ENCODE data around the gene HGS.

Gene HGS

GRCh38 chr17:81701288-81702071, 17.7 kb downstream of the HGS start:
- DNase-seq, result no peak
- intact Hi-C loops (cut with DNase I), result no loop called here

- intact Hi-C loops (cut with DNase I), result loop anchor here (1.0 kb wide), 1 partner anchor 19 kb away; the partner anchor contains the start of gene HGS
- peak; percentile 92 to 99 (median 96) for DNase-seq
Measured at GRCh38 chr17:81702934-81703746, 19.3 kb downstream of the HGS start, which contains the start of gene MRPL12. MRPL12 (plus strand) TSS chr17:81703367; CDS start chr17:81703502, 135 bp downstream.

DNA sequence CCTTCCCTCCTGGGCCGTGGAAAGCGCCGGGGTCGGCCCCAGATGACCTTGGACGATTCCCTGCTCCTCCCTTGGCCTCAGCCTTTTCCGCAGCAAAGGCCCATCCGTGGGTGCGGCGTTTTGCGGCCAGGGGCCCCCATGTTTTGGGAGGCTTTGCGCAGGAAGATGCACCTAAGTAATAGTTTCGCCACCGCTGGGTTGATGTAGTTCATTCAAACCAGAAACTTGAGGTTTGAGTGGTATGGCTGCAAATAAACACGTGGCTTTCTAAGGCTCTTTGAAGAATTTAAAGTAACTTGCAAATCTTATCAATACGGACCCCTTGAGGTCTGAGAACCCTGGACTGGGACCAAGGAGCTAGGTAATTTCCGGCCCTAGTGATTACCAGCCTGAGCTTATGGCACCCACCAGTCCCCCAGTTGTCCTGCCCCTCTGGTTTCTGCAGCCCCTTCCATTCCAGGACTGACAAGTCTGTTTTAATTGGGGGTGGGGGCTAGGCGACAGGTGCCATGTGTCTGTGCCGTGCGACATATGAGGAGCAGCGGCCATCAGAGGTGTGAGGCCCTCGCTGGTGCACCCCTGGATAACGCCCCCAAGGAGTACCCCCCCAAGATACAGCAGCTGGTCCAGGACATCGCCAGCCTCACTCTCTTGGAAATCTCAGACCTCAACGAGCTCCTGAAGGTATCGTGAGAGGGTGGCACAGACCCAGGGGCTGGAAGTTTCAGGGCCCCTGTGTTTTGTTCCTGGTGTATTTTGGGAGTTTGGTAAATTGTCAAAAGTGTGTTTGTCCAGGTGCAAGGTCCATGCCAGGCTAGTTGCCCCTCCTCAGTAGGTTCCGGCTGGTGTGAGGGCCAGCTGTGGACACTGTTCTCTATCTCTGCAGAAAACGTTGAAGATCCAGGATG, 20.2 kb downstream of the HGS start:
- DNase-seq, result no peak
- intact Hi-C loops (cut with DNase I), result loop anchor here (1.0 kb wide), 1 partner anchor 20 kb away; the partner anchor contains the start of gene HGS

- no peak for DNase-seq
Measured at GRCh38 chr17:81705518-81706231, 21.9 kb downstream of the HGS start.

DNA sequence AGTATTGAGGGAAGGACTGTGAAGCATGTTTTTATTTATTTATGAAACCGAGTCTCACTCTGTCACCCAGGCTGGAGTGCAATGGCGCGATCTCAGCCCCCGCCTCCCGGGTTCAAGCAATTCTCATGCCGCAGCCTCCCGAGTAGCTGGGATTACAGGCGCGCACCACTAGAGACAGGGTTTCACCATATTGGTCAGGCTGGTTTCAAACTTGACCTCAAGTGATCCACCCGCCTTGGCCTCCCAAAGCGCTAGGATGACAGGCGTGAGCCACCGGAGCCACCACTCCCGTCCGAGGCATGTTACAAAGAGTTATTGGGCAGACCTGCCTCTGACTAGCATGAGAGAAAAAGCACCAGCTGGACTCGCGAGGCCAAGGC, 22.4 kb downstream of the HGS start:
- no peak for DNase-seq
- intact Hi-C loops (cut with DNase I), result no loop called here

More at GRCh38 chr17:81705518-81706231, 21.9 kb downstream of the HGS start:
- intact Hi-C loops (cut with DNase I), result no loop called here

GRCh38 chr17:81706757-81707624, 23.2 kb downstream of the HGS start:
- intact Hi-C loops (cut with DNase I), result no loop called here
- no peak for DNase-seq

DNA sequence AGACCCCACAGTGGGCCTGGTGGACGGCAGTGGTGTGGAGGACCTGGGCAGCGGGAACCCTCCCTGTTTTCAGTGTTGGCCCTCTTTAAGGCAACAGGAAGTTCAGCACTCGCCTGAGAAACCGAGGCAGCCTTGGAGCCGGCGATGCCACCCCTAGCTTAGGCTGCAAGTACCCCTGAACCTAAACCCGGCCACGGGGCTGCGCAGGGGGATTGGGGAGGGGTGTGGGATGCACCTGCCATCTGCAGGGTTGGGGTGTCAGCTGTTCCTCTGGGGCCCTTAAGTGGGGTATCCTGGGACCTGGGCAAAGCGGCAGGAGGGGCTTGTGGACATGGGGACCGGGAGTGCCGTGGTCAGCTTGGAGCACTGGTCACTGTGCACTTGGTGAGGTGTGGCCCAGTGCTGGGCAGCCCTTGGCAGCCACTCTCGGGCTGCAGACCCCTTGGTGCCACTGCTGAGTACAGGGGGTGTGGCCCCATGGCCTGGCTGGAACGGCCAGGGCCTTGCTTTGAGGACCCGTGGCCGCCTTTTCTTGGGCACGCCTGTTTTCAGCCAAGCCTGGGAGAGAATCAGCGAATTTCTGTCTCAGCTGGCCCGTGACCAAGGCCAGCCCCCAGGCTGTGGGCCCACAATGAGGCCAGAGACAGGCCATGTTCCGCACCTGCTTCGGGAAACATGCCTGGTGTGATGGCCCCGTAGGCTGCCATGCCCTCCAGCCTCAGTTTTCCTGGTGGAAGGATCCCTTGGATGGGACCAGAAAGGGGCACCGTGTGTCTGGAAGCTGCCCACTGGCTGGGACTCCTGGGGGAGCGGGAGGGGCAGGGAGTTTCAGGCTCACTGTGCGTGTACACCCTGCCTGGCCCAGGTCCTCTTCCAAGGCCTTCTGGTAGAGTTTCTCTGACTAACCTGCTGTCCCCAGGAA, 24.2 kb downstream of the HGS start:
- DNase-seq, result no peak
- intact Hi-C loops (cut with DNase I), result no loop called here

GRCh38 chr17:81708739-81709185, 25.0 kb downstream of the HGS start:
- DNase-seq, result no peak
- intact Hi-C loops (cut with DNase I), result no loop called here

- intact Hi-C loops (cut with DNase I), result no loop called here
- DNase-seq, result no peak
Measured at GRCh38 chr17:81710514-81711308, 26.9 kb downstream of the HGS start.

- intact Hi-C loops (cut with DNase I), result no loop called here
- DNase-seq, result peak; percentile 37 to 94 (median 62)
Measured at GRCh38 chr17:81711814-81712467, 28.1 kb downstream of the HGS start, which contains the start of gene SLC25A10. SLC25A10 (plus strand) TSS chr17:81712284; CDS start chr17:81712427, 143 bp downstream.

DNA sequence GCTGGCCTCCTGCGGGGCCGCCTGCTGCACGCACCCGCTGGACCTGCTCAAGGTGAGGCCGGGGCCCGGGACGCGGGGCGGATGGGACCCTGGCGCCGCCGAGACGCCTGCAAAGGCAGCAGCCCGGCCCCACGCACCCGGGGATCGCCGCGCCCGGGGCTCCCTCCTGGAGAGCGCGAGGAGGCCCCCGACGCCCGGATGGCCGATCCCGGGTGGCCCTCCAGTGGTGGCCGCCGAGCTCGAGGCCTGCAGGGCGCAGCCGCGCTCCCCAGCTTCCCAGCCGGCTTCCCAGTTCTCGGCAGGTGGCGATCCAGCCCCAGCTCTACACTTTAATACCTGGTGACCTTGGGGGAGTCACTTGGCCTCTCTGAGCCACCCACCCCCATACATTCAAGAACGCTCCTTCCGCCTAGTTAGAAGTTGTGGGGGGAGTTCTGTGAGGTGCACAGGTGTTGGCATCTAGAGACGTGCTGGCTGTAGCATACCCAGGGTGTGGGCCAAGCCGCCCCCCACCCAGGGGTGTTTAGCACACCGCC, 28.7 kb downstream of the HGS start:
- DNase-seq, result peak in 1 of 10 donors; percentile 23
- intact Hi-C loops (cut with DNase I), result no loop called here

- DNase-seq, result no peak
- intact Hi-C loops (cut with DNase I), result no loop called here
Measured at GRCh38 chr17:81713004-81713555, 29.3 kb downstream of the HGS start.

- DNase-seq, result no peak
- intact Hi-C loops (cut with DNase I), result no loop called here
Measured at GRCh38 chr17:81713556-81714411, 30.0 kb downstream of the HGS start.

- no peak for DNase-seq
- intact Hi-C loops (cut with DNase I), result no loop called here
Measured at GRCh38 chr17:81714412-81715106, 30.7 kb downstream of the HGS start.

All from posterior cingulate gyrus (tissue), 11 donors.